Measurements from ENCODE around the gene STMN1.

The STMN1 gene

DNA sequence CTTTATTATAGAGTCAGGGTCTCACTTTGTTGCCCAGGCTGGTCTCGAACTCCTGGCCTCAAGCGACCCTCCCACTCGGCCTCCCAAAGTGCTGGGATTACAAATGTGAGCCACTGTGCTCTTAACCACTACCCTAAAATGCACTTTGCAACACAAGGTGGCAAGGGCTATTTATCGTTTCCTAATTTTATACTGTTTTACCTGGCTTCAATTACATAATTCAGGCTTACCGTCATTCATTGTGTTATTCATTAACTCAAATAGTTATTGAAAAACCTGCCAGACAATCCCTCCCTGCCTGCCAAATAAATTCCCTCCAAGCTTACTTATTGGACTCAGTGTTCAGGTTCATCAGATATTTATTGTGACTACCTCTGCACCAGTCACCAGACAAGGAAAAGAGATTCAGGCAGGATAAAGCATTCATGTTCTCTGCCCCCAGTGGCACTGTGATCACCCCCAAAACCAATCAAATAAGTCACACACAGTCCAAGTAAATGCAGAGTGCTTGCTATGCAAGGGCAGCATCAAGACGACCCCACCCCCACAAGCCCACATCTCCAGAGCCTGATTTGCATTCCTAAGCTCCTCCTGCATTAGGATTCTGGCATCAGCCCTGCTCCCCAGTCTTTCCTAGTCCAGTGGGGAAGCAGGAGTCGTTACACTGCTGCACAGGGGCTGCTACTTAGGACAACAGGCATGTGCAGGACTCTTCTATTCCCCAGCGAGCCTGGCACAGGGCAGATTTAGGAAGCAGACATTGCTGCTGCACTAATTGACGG, 38.8 kb downstream of the STMN1 start:
- no peak for DNase-seq

DNA sequence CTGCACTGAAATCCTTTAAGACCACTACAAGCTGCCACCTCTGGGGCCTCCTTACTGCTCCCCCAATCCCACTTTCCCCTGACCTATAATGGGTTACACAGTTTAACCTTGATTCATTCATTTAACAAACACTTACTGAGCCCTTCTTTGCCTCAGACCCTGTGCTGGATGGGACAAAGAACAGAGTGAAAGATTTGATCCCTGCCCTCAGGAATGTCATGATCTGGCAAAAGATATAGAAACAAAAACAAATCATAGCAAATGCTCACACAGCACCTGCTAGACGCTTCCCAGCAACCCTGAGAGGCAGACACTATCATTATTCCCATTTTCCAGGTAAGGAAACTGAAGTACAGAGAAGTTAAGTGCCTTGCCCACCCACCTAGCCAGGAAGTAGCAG, 39.9 kb downstream of the STMN1 start:
- no peak for DNase-seq

DNA sequence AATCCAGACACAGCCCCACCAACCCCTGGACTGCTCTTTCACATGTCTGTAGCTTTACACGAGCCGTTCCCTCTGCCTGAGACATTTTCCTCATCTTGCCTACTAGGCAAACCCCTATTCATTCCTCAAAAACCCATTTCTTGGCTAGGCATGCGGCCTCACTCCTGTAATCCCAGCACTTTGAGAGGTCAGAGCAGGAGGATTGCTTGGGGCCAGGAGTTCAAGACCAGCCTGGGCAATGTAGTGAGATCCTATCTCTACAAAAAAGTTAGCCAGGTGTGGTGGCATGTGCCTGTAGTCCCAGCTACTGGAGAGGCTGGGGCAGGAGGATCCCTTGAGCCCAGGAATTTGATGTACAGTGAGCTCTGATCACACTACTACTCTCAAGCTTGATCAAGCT, 41.8 kb downstream of the STMN1 start:
- DNase-seq, result no peak

DNA sequence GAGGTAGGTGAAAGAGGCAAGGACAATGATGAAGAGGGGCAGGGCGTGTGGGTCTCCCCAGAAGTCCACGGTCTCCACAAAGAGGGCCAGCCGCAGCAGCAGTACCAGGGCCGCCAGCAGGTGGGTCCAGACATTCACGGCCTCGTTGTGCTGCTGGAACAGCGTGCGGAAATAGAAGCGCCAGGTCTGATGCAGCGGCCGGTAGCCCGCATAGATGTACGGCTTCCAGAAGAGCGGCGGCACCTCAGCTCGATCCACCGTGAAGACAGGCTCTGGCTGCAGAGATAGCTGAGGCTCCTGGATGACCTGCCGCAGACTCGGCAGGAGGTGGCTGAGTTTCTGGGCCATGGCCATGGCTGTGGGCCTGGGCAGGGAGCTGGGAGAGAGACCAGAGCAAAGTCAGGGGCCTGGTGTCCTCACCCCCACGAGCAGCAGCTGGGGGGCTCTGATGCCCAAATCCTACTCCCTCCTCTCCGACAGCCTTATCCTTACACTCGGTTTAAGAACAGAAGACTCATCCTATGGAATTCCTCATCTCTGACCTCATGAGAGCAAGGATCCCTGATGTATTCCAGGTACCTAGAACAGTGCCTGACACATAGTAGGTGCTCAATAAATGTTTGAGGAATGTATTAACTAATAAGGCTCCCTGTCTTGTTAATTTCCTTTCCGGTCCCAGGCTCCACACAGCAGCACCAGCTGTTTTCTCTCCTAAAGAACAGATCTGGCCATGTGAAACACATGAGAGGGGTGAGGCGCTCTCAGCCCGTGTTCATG, 42.5 kb downstream of the STMN1 start:
- DNase-seq, result no peak

DNA sequence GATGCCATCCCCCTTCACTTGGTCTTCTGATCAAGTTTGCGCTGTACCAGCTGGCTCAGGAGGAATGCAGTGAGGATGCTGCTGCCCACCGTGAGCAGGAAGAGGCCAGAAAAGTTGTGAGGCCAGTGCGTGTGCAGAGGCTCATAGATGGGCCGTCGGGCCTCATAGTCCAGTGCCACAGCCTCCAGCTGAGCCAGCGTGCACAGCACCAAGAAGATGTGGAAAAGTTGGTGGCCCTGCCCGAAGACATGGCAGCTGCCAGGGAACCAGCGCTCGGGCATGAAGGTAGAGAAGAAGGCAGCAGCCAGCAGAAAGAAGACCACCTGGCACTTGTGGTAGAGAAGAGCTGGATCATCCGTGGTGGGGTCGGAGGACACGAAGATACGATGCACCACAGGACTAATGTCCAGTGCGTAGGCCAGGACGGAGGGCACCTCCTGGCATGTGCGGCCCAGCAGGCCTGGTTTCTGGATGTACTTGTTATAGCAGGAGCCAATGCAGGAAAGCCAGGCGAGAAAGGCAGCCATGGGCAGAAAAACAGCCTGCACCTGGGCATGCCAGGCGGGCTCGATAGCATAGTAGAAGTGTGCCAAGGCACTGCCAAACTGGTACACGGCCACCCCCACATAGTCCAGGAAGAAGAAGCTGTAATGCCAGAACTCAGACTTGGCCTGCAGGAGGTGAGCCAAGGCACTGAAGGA, 43.3 kb downstream of the STMN1 start:
- DNase-seq, result no peak

DNA sequence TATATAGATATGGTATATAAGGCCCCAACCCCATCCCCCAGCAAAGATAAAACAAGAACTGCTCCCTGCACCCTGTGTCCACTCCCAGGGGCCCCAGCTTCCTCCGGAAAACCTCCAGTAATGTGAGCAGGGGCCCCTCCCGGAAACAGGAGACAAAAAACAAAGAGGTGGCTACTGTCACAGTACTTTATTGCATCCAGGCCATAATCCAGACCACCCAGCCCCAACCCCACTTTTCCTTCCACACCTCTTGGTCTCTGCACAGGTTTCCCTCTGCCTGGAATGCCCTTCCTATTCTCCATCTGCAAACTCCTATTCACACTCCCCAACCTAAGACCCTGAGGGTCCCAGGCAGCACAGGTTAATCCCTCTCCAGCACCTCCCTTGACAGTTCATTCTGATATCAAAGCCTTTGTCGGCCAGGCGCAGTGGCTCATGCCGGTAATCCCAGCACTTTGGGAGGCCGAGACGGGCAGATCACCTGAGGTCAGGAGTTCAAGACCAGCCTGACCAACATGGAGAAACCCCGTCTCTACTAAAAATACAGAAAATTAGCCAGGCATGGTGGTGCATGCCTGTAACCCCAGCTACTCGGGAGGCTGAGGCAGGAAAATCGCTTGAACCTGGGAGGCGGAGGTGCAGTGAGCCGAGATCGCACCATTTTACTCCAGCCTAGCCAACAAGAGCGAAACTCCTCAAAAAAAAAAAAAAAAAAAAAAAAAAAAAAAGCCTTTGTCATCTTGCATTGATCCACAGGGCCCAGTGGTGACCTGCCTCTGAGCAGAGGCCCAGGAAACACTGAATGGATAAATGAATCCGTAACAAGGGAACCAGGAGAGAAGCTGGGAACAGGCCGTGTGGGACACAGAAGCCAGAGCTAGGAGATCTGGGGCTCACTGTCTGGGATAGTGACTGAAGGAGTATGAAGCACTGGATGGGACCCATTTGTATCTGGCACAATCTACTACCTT, 44.6 kb downstream of the STMN1 start:
- DNase-seq, result no peak

DNA sequence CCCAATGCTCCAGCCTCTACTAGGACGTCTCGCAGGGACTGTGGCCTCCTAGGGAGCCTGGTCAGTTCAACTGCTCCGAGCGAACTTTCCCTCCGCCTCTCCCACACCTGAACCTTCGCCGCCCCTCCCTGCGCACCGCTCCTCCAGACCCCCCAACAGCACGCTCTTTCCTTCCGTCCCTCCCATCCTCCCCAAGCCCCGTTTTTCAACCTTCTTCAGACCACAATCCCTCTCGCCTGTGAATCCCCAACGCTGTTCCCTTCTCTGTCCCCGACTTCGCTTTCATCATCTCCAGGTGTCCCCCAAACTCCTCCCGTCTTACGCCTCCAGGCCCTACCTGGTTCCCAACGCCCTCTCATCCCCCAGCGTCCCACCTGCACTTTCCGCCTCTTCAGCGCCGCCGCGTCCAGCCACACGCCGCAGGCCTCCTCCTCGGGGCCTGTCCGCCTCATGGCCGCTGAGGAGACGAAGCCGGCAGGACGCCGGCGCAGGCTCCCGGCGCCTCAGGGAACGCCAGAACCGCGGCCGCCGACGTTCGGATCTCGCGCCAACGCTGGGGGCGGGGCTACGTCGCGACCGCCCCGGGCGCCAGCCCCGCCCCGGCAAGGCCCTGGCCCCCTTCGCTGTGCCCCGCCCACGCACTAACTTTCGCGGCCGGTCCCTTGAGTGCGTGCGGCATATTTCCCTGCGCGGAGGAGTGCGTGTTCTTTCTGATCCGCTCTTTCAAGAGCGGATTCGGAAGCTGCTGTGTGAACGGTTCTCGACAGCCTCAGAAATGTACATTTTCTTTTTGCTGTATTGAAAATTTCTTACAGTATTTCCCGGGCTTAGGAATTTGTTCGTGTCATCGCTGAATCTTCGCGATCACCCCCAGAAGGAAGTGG, 47.1 kb downstream of the STMN1 start, which contains the start of gene AUNIP:
Gene AUNIP, minus strand, starts transcription at position 552 of the 884 bp plus-strand sequence. Its CDS starts 100 bp downstream, at position 452.
- peak; percentile 43 for DNase-seq

DNA sequence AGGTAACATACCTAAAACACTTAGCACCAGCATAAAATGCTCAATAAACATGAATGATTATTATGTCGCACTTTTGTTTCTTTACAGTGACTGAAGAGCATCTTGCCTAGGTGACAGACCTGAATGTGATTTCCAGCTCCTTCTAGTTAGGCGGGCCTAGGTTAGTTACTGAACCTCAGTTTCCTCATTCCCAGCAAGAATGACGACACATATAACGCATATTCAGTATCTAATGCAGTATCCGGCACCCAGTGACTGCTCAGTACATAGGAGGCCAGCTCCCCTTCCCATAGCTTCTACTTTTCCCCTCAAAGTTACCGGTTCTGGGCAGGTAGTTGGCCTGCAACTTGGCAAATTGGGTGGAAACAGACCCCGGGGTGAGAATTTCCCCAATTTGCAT, 47.7 kb downstream of the STMN1 start:
- no peak for DNase-seq

DNA sequence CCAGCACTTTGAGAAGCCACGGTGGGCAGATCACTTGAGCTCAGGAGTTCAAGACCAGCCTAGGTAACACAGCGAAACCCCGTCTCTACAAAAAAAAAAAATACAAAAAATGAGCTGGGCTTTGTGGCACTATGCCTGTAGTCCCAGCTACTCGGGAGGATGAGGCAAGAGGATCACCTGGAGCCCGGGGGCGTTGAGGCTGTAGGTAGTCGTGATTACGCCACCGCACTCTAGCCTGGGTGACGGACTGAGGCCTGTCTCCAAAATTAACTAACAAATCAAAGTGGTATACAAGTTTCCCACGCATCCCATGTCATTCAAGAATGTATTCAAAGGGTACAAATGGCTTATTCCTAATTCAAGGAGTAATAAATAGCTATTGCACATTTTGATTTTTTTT, 49.4 kb downstream of the STMN1 start:
- no peak for DNase-seq

DNA sequence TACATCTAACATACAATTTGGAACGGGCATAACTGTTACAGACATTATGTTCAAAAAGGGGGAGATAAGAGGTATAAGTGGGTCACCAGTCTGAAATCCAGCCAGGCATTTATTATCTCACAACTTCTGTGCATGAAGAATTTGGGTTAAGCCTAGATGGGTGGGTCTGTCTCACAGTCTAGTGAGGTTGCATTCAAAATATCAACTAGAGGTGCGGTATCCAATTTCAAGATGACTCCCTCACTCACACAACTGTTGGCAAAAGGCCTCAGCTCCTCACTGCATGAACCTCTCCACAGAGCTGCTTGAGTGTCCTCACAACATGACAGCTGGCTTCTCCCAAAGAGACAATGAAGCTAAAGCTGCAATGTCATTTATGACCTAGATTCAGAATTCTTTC, 51.7 kb downstream of the STMN1 start:
- DNase-seq, result no peak
